ENCODE data around the gene LRBA. TPM values are rescaled to one million over a fixed set of nuclear protein-coding genes. Genes with fewer than 3 reads are reported as not detected.
"Not testable (repeated sequence)": the region's sequence is repeated elsewhere in the genome, so short reads cannot be mapped to it uniquely, and the experiment has no call there.

Gene LRBA
- total RNA-seq, 1 donor = 38.4 TPM

DNA sequence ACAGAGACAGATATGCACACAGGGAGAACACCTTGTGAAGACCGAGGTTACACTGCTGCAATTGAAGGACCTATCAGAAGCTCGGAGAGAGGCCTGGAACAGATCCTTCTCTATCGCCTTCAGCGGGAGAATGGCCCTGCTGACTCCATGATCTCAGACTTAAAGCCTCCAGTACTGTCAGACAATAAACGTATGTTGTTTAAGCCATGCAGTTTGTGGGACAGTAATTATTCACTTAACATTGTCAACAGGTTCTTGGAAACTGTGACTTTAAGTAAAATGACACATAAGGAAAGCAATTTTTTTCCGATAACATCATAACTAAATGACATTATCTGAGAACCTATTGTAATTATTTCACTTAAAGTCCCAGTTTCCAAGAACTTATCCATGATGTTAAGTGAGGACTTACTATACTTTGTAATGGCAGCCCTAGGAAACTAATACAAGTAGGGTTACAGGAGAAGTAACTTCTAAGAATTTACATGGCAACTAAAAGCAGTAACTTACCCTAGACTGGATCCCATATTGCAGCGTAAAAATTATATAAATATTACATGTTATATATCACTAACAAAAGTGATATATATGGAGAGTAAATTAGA is 613.9 kb downstream of the LRBA start:
- no peak for DNase-seq (ENCODE audit: low read depth)
- TF ChIP-seq, protein P1, sequence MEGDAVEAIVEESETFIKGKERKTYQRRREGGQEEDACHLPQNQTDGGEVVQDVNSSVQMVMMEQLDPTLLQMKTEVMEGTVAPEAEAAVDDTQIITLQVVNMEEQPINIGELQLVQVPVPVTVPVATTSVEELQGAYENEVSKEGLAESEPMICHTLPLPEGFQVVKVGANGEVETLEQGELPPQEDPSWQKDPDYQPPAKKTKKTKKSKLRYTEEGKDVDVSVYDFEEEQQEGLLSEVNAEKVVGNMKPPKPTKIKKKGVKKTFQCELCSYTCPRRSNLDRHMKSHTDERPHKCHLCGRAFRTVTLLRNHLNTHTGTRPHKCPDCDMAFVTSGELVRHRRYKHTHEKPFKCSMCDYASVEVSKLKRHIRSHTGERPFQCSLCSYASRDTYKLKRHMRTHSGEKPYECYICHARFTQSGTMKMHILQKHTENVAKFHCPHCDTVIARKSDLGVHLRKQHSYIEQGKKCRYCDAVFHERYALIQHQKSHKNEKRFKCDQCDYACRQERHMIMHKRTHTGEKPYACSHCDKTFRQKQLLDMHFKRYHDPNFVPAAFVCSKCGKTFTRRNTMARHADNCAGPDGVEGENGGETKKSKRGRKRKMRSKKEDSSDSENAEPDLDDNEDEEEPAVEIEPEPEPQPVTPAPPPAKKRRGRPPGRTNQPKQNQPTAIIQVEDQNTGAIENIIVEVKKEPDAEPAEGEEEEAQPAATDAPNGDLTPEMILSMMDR (IDR thresholded peaks at IDR 0.05; ENCODE audit: insufficient read depth, low read depth, low read length) = no peak
- no peak overlapping the region for H3K4me3 ChIP-seq (ENCODE audit: low read depth, low read length)

DNA sequence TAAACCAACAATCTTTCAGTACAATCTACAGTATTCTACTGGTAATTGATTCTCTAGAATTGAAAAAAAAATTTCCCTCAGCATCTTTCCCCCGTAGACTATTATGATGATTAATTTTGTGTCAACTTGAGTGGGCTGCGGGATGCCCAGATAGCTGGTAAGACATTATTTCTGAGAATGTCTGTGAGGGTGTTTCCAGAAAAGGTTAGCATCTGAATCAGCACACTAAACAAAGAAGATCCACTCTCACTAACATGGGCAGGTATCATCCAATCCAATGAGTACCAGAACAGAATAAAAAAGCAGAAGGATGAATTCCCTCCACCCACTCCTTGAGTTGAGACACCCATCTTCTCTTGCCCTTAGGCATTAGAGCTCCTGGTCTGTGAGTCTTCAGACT is 619.2 kb downstream of the LRBA start:
- H3K4me3 ChIP-seq (ENCODE audit: low read depth, low read length) = no peak overlapping the region
- DNase-seq (ENCODE audit: low read depth) = no peak
- TF ChIP-seq, protein P1 (IDR thresholded peaks at IDR 0.05; ENCODE audit: insufficient read depth, low read depth, low read length) = no peak

DNA sequence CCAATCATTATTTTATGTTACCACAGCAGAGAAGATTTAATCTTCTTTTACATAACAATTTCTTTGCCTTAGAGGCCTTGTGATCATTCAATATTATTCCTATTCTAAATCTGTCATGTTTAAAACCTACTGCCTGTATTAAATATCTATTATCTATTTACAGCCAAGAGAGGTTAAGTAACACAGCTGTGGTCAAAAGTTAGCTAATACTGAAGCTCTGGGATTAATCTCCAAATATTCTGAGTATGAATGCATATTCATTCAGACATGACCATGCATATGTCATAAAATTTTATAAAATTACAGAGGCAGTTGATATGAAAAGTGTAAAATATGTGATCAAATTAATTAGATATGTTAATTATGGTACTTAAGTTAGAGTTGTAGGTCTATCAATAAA is 621.0 kb downstream of the LRBA start:
- TF ChIP-seq, protein P1 (IDR thresholded peaks at IDR 0.05; ENCODE audit: insufficient read depth, low read depth, low read length) = no peak
- no peak overlapping the region for H3K4me3 ChIP-seq (ENCODE audit: low read depth, low read length)
- DNase-seq (ENCODE audit: low read depth) = peak; percentile 44

DNA sequence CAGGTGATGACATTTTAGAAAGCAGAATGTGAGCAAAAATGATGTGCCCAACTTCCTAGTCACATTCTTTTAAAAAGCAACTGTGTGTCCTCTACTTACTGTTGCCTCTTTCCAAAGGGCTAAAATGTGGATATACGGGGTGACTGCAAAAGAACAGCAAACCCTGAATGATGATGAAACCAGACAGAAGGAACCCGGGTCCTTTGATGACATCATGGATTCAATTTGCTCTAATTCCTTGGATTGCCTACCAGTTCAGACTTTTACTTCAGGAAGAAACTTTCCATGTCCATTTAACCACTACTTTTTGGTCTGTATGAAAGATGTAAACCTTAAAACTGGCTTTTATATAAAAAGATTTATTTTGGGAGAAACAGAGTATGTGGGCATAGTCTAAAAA is 624.0 kb downstream of the LRBA start:
- no peak for DNase-seq (ENCODE audit: low read depth)
- H3K4me3 ChIP-seq (ENCODE audit: low read depth, low read length) = no peak overlapping the region
- TF ChIP-seq, protein P1 (IDR thresholded peaks at IDR 0.05; ENCODE audit: insufficient read depth, low read depth, low read length) = no peak

DNA sequence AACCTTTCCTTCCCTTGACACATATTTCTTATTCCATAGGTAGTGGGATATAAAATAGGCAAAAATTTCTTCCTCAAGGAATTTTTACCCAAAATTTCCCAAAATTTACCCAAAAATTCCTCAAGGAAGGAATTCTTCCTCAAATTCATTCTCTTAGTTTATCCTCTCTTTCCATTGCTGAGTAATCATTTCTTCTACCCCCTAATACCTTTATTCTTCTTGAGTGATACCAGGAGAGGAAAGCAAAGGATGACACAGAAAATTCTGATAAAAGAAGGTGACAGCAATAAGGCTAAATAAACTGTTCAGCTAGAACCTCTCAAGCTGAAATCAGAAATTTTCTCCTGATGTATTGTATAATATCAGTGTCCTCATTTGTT is 624.6 kb downstream of the LRBA start:
- H3K4me3 ChIP-seq (ENCODE audit: low read depth, low read length) = no peak overlapping the region
- TF ChIP-seq, protein P1 (IDR thresholded peaks at IDR 0.05; ENCODE audit: insufficient read depth, low read depth, low read length) = no peak
- DNase-seq (ENCODE audit: low read depth) = no peak

DNA sequence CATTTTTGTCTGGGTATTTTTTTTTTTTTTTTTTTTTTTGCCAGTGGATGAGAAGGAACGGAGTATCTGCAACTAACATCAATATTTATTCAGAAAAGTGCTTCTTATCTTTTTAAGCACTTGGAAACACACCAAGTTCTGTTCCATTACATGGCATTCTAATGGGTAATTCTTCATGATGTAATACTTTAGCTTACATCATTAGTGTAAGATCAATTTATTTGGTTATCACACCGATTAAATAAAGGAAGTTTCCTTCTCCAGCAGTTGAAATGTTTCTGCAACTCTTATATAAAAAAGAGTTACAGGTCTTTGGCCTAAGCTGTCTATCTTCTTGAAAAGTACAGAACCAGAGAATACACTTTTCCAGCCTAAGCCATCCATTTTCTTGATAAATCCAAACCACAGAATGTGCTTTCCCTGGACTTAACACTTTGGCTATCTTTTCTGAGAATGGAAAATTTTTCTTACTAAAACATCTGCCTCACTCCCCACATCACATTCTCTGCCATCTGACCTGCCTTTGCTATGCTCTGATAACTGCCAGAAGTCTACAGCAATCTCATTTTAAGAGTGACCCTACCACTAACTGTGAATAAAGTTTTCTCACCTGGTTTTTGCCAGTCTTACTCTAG is 625.1 kb downstream of the LRBA start:
- TF ChIP-seq, protein P1 (IDR thresholded peaks at IDR 0.05; ENCODE audit: insufficient read depth, low read depth, low read length) = no peak
- no peak overlapping the region for H3K4me3 ChIP-seq (ENCODE audit: low read depth, low read length)
- peak; percentile 86 for DNase-seq (ENCODE audit: low read depth)

DNA sequence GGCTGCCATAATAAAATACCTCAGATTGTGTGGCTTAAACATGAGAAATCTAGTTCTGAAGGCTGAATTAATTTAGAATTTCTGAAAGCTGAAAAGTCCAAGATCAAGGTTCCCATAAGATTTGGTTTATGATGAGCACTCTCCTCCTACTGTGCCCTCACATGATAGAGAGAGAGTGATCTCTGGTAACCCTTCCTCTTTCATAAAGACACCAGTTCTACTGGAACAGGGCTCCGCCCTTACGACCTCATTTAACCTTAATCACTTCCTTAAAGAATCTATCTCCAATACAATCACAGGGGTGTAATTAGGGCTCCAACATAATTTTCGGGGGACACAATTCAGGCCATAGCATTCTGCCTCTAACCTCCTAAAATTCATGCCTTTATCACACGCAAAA is 627.1 kb downstream of the LRBA start:
- H3K4me3 ChIP-seq (ENCODE audit: low read depth, low read length) = no peak overlapping the region
- no peak for DNase-seq (ENCODE audit: low read depth)
- TF ChIP-seq, protein P1 (IDR thresholded peaks at IDR 0.05; ENCODE audit: insufficient read depth, low read depth, low read length) = no peak

DNA sequence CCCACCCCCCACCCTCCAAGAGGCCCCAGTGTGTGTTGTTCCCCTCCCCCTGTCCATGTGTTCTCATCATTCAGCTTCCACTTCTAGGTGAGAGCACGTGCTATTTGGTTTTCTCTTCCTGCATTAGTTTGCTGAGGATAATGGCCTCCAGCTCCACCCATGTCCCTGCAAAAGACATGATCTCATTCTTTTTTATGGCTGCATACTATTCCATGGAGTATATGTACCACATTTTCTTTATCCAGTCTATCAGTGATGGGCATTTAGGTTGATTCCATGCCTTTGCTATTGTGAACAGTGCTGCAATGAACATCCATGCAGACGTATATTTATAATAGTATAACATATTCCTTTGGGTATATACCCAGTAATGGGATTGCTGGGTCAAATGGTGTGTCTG is 628.7 kb downstream of the LRBA start:
- not testable (repeated sequence) for DNase-seq (ENCODE audit: low read depth)

More for the DNA sequence above, 628.7 kb downstream of the LRBA start:
- not testable (repeated sequence) for H3K4me3 ChIP-seq (ENCODE audit: low read depth, low read length)

Data from fibroblast of villous mesenchyme (primary cell).